DND-41 (cell line): ENCODE measurements around the gene FOSL1.
A peak's percentile ranks its signal among the peaks of the same experiment; 100 is the strongest.

Experiments
- EZH2 ChIP-seq: IDR thresholded peaks from 3 replicates; pipeline ENCODE4 v1.6.1; 2012; ENCODE audit warnings: borderline replicate concordance, low read depth, mild to moderate bottlenecking, moderate library complexity, low read length, inconsistent platforms; ENCODE audit not compliant: severe bottlenecking
- TF ChIP-seq, protein P1 (sequence below): IDR thresholded peaks from 2 replicates; pipeline ENCODE4 v1.5.1; 2012; ENCODE audit warnings: borderline replicate concordance, low read length, moderate library complexity, mild to moderate bottlenecking; ENCODE audit not compliant: poor library complexity, severe bottlenecking; ENCODE audit errors: extremely low read depth

DNA sequence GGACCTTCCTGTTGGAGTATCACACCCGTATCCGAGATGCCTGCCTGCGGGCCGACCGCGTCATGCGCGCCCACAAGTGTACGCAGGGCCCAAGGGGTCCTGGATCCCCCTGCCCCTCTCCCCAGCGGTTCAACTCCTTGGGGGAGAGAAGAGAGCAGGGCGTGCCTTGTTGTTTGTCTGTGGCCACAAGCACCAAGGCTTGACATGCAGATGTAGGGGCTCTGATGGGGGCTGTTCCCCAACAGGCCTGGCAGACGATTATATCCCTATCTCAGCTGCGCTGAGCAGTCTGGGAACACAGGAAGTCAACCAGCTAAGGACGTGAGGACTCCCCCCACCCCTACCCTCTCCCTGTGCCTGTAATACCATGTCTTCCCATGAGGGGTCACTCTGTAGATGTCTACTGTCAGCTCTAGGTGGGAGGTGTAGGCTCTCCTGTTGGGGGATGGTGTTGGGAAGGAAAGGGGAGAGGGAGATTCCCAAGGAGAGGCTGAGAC, 49.1 kb downstream of the FOSL1 start:
- TF ChIP-seq, protein P1, sequence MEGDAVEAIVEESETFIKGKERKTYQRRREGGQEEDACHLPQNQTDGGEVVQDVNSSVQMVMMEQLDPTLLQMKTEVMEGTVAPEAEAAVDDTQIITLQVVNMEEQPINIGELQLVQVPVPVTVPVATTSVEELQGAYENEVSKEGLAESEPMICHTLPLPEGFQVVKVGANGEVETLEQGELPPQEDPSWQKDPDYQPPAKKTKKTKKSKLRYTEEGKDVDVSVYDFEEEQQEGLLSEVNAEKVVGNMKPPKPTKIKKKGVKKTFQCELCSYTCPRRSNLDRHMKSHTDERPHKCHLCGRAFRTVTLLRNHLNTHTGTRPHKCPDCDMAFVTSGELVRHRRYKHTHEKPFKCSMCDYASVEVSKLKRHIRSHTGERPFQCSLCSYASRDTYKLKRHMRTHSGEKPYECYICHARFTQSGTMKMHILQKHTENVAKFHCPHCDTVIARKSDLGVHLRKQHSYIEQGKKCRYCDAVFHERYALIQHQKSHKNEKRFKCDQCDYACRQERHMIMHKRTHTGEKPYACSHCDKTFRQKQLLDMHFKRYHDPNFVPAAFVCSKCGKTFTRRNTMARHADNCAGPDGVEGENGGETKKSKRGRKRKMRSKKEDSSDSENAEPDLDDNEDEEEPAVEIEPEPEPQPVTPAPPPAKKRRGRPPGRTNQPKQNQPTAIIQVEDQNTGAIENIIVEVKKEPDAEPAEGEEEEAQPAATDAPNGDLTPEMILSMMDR: peak; percentile 89
- TF ChIP-seq EZH2: no peak
